Cardiac septum (tissue), 1 donor: Measurements from ENCODE around the gene HTRA3. TPM values are rescaled to one million over a fixed set of nuclear protein-coding genes. Genes with fewer than 3 reads are reported as not detected.

ENCODE experiments used
- DNase-seq: peaks from one replicate; pipeline ENCODE4 v3.0.0-alpha.2; 2020; ENCODE audit warnings: low spot score
- intact Hi-C: fragments of 100-400 bp; cut with DNase I; formaldehyde crosslinking; loops from one replicate; pipeline ENCODE4 v1.14.0; 2022
- total RNA-seq: library from RNA; stranded (reverse); fragmentation: NEBNext Ultra II Directional; extraction: Animal tissue kit (Norgen Biotek cat#: 25700); gene quantifications from one replicate; pipeline ENCODE4 v1.2.1, GENCODE V29; 2021
- donor health status: DM: no; HTN: no; CAD: no.

The HTRA3 gene
- total RNA-seq, 1 donor from 2014 or later, result 50.8 TPM

- DNase-seq, result peak; percentile 77
- intact Hi-C loops, result no loop called here
Observed at GRCh38 chr4:8330821-8331574, 61.4 kb downstream of the HTRA3 start.

DNA sequence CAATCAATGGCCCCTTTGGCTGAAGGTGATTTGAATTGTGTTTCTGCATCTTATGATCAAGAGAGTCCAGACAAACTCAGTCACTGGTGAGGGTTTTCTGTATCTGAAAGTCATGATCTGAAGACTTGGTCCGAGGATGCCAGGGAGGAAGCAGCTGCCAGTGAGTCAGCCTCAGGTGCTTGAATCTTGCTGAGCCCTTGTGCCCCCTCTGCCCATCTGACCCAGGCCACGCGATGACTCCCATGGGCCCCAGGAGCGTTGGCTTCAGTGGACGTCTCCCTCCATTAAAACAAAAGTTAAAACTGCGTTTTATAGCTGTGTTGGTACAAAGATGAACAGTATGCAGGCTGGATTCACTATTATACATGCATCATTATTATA, 62.0 kb downstream of the HTRA3 start:
- DNase-seq, result no peak

DNA sequence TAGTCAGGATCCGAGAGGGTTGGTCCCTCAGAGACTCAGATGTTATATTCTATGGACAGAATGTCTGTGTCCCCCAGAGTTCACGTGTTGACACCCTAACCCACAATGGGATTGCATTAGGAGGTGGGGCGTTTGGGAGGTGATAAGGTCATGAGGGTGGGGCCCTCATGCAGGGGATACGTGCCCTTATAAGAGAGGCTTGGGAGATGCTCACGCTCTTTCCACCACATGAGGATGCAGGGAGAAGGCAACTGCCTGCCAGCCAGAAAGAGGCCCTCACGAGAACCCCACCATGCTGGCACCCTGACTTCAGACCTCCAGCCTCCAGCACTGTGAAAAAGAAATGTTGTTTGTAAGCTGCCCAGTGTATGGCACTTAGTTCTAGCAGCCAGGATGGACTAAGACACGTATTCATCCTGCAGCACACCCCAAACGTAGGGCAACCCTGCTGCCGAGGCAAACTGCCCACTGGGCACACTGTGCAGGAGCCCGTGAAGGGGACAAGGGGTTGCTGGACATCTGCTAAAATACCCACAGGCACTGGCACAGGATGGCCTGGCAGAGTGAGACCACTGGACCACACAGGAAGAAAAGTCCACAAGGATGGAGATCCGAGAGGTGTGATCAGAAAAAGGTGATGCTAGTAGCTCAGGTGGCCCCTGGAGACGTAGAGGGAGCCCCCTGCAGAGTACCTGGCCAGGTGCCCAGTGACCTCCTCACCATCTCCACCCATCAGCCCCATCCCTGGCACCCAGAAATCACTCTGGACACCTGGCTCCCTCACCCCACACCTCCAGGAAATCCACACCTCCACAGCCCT, 62.7 kb downstream of the HTRA3 start:
- intact Hi-C loops, result no loop called here
- peak; percentile 41 for DNase-seq

More for the DNA sequence above, 62.0 kb downstream of the HTRA3 start:
- intact Hi-C loops, result no loop called here

GRCh38 chr4:8332891-8333331, 63.4 kb downstream of the HTRA3 start:
- DNase-seq, result peak; percentile 31
- intact Hi-C loops, result no loop called here

GRCh38 chr4:8333726-8334460, 64.3 kb downstream of the HTRA3 start:
- intact Hi-C loops, result no loop called here
- DNase-seq, result peak; percentile 38

- peak; percentile 64 for DNase-seq
- intact Hi-C loops, result no loop called here
Observed at GRCh38 chr4:8334786-8335460, 65.4 kb downstream of the HTRA3 start.

DNA sequence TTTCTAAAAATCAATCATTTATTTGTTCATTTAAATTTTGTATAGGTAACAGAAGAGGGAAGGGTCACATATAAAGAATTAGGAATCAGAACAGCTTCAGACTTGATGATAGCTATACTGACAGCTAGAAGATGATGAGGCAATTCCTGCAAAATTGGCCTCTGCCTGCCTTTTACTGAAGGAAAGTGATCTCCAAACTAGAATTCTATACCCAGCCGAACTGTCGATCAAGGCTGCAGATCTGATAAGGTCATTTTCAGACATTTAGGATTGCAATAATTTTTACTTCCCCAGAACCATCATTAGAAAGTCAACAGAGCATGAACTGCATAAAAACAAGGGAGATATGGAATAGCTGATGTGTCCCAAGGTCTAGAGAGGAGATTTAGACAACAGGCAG, 66.3 kb downstream of the HTRA3 start:
- intact Hi-C loops, result no loop called here
- DNase-seq, result no peak

- intact Hi-C loops, result no loop called here
- DNase-seq, result peak; percentile 19
Observed at GRCh38 chr4:8336412-8337075, 67.0 kb downstream of the HTRA3 start.

DNA sequence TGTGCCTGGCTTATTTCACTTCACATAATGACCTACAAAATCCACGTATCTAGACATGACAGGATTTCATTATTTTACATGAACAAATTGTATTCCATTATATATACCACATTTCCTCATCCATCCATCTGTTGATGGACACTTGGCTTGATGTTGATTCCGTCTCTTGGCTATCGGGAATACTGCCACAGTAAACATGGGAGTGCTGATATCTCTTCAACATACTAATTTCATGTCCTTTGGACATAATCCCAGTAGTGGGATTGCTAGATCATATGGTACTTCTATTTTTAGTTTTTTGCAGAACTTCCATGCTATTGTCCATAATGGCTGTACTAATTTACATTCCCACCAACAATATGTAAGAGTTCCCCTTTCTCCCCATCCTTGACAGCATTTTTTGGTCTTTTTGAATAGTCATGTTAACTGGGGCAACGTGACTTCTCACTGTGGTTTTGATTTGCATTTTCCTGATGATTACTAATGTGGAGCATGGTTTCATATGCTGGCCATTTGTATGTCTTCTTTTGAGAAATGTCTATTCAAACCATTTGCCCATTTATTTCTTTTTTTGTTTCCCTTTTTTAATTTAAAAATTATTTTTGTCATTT, 68.9 kb downstream of the HTRA3 start:
- intact Hi-C loops, result no loop called here

GRCh38 chr4:8340781-8341241, 71.3 kb downstream of the HTRA3 start:
- intact Hi-C loops, result loop anchor here (2.0 kb wide), 1 partner anchor 50 kb away; no protein-coding TSS in a partner anchor

More for the DNA sequence above, 68.9 kb downstream of the HTRA3 start:
- DNase-seq, result no peak

DNA sequence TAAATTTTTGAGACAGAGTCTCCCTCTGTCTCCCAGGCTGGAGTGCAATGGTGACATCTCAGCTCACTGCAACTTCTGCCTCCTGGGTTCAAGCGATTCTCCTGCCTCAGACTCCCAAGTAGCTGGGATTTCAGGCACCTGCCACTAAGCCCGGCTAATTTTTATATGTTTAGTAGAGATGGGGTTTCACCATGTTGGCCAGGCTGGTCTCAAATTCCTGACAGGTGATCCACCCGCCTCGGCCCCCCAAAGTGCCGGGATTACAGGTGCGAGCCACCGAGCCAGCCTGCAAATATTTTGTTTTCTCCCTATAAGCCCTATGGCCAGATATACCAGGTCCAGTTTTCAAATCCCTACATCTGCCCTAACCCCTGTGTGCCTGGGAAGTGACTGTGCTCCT, 71.7 kb downstream of the HTRA3 start:
- DNase-seq, result peak; percentile 26
- intact Hi-C loops, result loop anchor here (2.0 kb wide), 1 partner anchor 50 kb away; no protein-coding TSS in a partner anchor

More at GRCh38 chr4:8340781-8341241, 71.3 kb downstream of the HTRA3 start:
- peak; percentile 87 for DNase-seq

DNA sequence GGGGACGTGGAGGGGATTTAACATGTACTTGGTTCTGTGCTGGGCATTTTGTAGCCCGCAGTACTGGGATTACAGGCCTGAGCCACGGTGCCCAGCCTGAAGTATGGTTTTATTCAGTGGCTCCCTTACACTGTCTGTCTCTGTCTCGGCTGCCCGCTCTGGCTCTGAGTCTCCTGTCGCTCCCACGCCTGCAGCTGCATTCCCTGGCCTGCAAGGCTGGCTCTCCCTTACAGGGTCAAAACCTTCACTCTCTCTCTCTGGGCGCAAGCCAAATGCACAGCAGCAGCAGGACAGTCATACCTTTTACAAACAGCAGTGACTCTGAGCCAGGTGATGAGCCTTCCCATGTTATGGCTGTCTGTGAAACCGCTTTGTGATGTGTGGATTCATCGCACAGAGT, 72.1 kb downstream of the HTRA3 start:
- DNase-seq, result peak; percentile 79
- intact Hi-C loops, result loop anchor here (2.0 kb wide), 1 partner anchor 49 kb away; no protein-coding TSS in a partner anchor

DNA sequence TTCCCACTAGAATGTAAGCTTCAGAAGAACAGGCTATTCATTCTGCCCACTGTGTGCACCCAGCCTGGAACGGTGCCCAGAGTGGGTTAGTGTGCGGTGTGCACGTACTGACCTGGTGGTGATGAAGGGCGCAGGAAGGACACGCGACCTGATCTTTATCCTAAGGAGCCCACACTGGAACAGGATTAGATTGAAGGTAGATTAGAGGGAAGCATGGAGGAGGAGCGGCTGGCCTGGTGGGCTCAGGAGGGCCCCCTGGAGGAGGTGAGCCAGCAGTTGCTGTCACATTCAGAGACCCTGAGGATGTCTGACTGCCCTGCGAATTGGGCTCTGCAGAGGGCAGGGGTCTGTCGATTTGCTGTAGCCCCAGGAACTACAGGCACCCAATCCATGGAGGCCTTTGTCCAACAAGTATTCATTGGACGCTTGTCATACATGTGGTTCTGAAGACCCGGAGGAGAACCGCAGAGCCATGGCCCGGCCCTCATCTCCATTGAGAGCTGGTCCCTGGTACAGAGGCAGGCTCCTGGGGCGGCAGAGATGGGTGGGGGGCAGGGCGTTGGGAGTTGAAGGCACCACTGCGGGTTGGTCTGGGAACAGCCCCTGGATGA, 73.2 kb downstream of the HTRA3 start:
- DNase-seq, result no peak
- intact Hi-C loops, result no loop called here

DNA sequence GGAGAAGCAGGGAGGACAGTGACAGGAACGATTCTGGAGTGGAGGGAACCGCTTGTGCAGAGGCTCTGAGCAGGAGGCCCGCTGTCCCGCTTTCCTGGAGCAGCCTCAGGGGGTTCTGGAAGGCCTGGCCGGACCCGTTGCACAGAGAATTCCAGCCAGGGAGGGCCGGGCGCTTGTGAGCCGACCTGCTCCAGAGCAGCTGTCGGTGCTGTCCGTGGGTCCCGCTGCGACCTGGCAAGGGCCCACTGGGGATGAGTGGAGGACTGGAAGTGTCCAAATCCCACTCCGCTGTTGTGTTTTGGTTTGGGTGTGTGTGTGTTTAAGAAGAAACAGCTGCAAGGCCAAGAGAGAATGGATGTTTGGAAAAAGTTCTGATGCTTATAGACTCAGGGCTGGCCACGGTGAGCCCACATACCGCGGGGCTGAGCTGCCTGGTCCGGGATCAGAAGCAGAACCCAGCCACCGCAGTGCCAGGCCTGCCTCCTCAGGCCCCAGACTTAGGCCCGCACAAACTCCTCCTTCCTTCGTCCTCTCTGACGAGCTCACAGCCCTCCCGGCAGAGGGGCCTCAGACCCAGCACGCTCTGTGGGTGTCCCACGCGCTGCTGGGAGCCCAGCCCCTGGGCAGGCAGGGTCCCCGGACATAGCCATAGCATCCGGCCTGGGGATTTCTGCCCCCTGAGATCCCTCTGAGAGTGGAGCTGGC, 73.9 kb downstream of the HTRA3 start:
- intact Hi-C loops, result no loop called here
- no peak for DNase-seq

- intact Hi-C loops, result no loop called here
- no peak for DNase-seq
Observed at GRCh38 chr4:8343967-8344331, 74.4 kb downstream of the HTRA3 start.

GRCh38 chr4:8344377-8344776, 74.8 kb downstream of the HTRA3 start:
- DNase-seq, result no peak
- intact Hi-C loops, result no loop called here
